CD4-positive, alpha-beta T cell treated with Interleukin-21 for 1 hour (primary cell): Measurements from ENCODE around the gene WFDC13.
"Not testable (repeated sequence)": the region's sequence is repeated elsewhere in the genome, so short reads cannot be mapped to it uniquely, and the experiment has no call there.

Experiments
- DNase-seq: peaks from one replicate; pipeline ENCODE4 v3.0.0-alpha.2; 2020

The WFDC13 gene, protein sequence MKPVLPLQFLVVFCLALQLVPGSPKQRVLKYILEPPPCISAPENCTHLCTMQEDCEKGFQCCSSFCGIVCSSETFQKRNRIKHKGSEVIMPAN

DNA sequence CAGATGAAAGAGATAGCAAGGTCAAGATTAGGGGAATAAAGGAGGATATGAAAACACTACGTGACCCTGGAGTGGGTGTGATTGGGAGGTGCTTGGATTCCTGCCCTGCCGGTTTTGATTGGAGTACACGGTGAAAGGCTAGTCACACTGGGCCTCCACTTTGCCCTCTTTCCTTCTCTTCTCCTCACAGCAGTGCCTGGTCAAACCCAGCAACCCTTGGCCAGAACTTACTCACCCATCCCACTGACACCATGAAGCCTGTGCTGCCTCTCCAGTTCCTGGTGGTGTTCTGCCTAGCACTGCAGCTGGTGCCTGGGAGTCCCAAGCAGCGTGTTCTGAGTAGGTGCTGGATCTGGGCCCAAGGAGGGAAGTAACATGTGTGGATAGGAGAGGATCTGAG is at the start of gene WFDC13:
Gene WFDC13, plus strand, starts transcription at position 166 of the 400 bp plus-strand sequence. Its CDS starts 86 bp downstream, at position 252.
- no peak for DNase-seq

DNA sequence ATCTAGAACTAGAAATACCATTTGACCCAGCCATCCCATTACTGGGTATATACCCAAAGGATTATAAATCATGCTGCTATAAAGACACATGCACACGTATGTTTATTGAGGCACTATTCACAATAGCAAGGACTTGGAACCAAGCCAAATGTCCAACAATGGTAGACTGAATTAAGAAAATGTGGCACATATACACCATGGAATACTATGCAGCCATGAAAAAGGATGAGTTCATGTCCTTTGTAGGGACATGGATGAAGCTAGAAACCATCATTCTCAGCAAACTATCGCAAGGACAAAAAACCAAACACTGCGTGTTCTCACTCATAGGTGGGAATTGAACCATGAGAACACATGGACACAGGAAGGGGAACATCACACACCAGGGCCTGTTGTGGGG is 44.8 kb upstream of the WFDC13 start:
- DNase-seq: not testable (repeated sequence)

DNA sequence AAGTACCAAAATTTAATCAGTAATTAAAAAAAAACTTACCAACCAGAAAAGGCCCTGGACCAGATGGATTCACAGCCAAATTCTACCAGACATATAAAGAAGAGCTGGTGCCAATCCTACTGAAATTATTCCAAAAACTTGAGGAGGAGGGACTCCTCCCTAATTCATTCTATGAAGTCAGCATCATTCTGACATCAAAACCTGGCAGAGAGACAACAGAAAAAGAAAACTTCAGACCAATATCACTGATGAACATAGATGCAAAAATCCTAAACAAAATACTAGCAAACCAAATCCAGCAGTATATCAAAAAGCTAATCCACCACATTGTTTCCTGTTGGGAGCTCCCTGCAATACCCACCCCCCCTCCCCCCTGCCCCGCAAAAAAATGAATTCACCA is 31.7 kb upstream of the WFDC13 start, which contains the start of gene WFDC11:
Gene WFDC11, minus strand, starts transcription at position 101 of the 400 bp plus-strand sequence. CDS start 19,639 bp downstream, outside the sequence.
- DNase-seq: no peak

DNA sequence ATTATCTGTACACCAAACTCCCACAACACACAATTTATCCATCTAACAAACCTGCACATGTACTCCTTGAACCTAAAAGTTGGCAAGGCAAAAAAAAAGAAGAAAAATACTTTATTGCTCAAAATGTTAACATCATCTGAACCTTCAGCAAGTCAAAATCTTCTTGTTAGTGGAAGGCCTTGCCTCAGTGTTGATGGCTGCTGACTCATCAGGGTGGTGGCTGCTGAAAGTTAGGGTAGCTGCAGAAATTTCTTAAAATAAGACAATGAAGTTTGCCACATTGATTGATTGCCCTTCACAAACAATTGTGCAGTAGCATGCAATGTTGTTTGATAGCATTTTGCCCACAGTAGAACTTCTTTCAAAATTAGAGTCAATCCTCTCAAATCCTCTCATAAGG is 29.1 kb upstream of the WFDC13 start:
- DNase-seq: no peak

DNA sequence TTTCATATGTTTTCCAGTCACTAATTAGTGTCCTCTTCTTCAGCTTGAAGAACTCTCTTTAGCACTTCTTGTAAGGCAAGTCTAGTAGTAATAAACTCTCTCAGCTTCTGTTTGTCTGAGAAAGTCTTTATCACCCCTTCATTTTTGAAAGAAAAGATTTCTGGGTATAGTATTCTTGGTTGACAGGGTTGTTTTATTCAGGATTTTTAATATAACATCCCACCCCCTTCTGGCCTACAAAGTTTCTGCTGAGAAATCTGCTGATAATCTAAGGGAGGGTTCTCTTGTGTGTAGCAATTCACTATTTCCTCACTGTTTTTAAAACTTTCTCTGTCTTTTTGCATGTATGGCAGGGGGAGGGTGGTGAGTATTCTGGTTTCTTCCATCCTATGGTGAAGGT is 22.2 kb upstream of the WFDC13 start:
- no peak for DNase-seq

DNA sequence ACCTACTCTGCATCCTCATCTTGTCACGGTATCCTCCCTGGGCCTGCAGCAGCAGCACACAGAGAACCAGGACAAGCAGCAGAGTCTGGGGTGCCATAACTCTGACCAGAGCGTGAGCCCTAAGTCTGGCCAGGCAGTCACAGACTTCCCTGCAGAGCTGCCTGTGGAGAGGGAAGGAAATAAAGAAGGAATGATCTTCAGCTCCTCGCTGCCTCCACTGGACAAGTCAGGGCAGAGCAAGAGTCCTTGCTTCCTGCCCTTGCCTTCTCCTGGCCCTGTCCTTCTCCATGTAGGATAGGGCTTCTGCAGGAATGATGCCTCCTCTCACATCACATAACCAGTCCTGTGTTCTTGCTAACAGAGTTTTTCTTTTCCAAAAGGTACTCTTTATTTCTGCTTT is 15.9 kb upstream of the WFDC13 start:
- no peak for DNase-seq

DNA sequence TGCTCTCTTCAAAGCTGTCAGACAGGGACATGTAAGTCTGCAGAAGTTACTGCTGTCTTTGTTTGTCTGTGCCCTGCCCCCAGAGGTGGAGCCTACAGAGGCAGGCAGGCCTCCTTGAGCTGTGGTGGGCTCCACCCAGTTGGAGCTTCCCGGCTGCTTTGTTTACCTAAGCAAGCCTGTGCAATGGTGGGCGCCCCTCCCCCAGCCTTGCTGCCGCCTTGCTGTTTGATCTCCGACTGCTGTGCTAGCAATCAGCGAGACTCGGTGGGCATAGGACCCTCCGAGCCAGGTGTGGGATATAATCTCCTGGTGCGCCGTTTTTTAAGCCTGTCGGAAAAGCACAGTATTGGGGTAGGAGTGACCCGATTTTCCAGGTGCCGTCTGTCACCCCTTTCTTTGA is 8.5 kb upstream of the WFDC13 start:
- DNase-seq: not testable (repeated sequence)

DNA sequence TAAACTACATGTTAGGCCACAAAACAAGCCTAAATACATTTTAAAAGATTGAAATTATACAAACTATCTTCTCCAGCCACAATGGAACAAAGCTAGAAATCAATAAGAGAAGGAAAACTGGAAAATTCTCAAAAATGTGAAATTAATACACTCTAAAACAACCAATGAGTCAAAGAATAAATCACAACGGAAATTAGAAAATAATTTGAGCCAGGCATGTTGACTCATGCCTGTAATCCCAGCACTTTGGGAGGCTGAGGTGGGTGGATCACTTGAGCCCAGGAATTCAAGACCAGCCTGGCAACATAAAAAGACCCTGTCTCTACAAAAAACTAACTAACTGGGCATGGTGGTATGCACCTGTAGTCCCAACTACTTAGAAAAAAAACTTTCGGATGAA is 6.3 kb upstream of the WFDC13 start:
- DNase-seq: no peak

DNA sequence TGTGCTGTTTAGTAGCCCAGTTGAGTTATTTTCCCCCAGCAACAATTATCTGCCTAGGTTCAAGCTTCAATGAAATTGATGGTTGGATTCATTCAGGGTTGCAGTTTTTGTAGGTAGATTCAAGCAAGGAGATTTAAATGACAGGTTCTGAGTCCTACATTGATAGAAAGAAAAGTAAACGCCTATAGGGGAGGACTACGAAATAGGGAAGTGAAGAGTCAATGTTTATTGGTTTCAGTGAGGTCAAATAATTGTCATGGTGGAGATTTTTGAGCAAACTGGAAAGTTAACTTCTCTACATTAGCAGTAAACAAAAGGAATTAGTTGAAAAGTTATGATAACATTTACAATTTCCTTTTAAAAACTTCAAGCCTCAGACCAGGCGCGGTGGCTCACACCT is 734 bp upstream of the WFDC13 start:
- no peak for DNase-seq

DNA sequence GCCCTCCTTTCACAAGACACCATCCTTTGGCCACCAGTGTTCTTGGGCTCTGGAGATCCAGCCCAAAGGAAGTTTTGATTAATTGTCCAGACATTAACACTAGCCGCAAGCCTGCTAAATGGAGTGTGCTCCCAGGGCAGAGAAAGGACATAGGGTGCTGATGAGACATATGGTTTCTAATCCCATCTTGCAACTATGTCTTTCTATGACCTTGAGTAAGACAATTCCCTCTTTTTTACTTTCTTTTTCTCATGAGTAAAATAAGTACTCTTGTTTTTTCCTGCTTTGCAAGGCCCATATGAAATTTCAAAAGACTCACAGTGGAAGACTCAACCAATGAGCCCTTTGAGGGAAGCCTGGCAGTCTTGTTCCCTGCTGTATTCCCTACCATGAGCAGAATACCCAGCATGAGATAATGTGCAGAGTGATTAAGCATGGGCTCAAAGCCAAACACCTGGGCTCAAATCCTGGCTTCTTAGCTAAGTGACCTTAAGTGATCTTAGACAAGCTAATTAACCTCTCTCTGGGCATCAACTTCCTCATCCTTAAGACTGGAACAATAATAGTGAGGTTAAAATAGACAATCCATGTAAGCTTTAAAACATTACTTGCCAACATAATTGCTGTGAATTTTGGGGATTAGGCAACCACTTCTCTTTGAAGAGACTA is 3.3 kb downstream of the WFDC13 start, which contains the start of gene WFDC10B:
Gene WFDC10B, minus strand, starts transcription at position 51 of the 669 bp plus-strand sequence. CDS start 19,027 bp downstream, outside the sequence.
- no peak for DNase-seq

DNA sequence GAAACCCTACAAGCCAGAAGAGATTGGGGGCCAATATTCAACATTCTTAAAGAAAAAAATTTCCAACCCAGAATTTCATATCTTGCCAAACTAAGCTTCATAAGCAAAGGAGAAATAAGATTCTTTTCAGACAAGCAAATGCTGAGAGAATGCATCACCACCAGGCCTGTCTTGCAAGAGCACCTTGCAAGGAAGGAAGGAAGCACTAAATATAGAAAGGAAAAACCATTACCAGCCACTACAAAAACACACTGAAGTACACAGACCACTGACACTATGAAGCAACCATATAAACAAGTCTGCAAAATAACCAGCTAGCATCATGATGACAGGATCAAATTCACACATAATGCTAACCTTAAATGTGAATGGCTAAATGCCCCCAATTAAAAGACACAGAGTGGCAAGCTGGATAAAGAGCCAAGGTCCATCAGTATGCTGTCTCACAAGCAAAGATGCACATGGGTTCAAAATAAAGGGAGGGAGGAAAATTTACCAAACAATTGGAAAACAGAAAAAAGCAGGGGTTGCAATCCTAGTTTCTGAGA is 14.4 kb downstream of the WFDC13 start:
- DNase-seq: not testable (repeated sequence)

DNA sequence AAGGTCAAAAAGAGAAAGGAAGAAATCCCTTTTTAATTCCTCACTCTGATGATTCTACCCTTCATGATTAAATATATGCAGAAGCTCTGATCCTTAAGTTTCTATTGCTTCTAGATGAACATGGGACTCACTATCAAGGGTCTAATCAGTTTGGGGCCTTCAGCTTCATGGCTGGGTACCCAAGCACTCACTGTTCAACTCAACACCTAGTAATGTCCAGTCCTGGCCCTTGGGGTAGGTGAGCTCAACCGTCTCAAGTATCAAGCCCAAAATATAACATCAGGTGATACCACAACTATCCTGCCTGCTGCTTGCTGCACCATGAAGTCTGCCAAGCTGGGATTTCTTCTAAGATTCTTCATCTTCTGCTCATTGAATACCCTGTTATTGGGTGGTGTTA is 20.2 kb downstream of the WFDC13 start, which contains the start of gene SPINT4:
Gene SPINT4, plus strand, starts transcription at position 301 of the 400 bp plus-strand sequence. Its CDS starts 21 bp downstream, at position 322.
- DNase-seq: no peak

DNA sequence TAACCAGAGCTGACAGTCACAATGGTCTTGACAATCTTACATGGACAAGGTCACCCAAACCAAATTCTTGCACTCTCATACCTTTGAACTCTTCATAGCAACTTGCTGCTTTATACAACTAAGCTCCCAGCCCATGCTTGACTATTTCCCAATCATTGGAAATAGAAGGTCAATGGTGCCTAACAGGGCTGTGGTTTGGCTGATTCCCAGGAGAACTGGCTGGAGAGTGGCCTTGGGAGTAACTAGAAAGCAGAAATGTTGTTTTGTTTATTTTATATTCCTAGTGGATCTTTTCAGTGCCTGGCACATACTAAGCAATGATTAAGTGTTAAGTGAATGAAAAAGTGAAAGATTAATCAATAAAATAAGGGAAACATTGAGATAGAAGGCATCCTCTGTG is 23.3 kb downstream of the WFDC13 start:
- DNase-seq: no peak

DNA sequence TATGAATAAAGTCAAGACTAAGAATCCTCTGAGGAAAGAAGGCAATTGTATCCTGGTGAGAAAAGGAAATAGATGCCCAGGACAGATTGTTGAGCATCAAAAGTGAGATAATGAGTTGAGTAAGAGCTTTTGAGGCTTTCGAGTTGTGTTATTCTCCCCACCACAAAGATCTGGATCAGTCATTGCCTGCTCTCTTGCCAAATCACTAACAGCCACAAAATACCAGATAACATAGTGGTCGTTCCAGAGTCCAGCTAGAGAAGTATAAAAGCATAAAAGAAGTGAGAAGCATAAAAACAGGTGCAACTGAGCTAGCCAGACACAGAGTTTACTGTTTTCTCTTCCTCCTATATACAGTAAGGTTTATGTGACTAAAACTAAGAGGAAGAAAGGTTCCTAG is 25.2 kb downstream of the WFDC13 start:
- DNase-seq: no peak

DNA sequence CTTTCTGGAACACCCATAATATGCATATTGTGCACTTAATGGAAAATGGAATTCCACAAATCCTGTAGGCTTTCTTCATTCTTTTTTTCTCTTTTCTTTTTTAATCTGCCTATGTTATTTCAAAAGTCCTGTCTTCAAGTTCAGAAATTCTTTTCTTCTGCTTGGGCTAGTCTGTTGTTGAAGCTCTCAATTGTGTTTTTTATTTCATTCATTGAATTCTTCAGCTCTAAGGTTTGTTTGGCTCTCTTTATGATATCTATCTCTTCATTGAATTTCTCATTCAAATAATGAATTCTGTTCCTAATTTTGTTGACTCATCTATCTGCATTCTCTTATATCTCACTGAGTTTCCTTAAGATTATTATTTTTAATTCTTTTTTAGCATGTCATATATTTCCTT is 30.4 kb downstream of the WFDC13 start:
- DNase-seq: no peak

DNA sequence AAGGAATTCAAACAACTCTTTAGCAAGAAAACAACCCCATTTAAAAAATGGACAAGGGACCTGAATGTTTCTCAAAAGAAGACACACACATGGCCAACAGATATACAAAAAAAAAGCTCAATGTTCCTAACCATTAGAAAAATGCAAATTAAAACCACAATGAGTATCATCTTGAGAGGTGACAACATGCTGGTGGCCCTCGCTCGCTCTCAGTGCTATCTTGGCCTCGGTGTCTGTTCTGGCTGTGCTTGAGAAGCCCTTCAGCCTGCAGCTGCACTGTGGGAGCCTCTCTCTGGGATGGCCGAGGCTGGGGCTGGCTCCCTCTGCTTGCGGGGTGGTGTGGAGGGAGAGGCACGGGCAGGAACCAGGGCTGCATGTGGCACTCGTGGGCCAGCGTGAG is 33.7 kb downstream of the WFDC13 start:
- no peak for DNase-seq

DNA sequence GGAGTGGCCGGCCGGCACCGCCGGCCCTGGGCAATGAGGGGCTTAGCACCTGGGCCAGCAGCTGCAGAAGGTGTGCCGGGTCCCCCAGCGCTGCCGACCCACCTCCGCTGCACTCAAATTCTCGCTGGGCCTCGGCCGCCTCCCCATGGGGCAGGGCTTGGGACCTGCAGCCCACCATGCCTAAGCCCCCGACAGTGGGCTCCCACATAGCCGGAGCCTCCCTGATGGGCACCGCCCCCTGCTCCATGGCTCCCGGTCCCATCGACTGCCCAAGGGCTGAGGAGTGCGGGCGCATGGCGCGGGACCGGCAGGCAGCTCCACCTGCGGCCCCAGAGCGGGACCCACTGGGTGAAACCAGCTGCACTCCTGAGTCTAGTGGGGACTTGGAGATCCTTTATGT is 34.1 kb downstream of the WFDC13 start:
- no peak for DNase-seq

DNA sequence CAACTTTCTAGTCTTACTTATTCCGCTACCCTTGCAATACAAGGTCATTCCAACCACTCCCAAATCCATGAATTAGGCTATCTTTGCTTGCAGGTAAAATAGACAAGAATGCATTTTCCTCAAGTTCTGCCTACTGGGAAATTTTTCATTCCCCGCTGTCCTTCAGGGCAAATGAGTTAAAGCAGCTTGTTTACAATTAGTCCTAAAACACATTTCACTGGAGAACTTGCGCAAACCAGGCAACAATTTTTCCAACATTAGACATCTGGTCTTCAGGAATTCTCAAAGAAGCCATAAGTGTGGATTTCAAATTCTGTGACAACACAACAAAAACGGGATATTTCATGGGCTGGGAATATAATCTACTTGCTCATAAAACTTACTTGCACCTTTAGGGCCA is 40.8 kb downstream of the WFDC13 start:
- DNase-seq: no peak

DNA sequence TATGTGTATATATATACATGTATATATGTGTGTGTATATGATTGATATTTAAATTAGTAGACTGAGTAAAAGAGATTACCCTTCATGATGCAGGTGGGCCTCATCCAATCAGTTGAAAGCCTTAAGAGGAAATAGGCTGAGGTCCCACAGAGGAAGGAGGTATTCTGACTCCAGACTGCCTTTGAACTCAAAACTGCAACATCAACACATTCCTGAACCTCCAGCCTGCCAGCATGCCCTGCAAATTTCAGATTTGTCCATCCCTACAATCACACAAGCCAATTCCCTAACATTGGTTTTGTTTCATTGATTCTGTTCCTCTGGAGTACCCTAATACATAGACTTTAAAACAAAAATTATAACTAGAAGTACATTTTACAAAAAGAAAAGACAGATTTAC is 43.2 kb downstream of the WFDC13 start:
- no peak for DNase-seq

DNA sequence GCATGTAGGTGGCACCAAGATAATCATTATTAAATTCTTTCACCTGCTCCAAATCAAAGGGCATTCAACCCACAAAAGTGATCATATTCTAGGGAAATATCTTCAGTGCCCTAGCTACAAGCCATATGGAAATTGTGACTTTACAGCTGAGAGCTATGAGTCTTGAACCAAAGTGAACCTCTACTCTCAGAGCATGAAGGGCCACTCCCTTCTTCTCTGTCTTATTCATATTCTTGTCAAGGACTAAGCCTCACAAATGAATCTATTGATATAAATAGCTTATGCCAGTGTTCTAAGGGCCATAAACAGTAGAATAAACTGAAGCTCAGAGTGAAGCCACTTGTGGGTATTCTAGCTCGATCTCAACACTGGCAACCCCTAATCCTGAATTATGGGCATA is 49.9 kb downstream of the WFDC13 start:
- no peak for DNase-seq

DNA sequence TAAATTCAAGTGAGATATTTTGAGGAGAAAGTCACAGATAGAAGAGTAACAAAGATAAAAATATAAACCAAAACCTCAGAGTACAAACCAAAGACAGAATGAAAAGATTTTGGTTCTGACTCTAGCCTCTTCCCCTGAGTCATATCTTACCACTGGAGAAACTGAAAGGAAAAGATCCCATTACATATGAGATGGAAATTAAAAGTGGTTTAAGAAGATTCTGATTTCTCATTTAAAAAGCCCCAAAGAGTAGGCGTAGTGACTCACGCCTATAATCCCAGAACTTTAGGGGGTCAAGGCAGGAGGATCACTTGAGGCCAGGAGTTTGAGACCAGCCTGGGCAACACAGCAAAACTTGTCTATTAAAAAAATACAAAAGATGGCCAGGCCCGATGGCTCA is 50.9 kb downstream of the WFDC13 start:
- no peak for DNase-seq

DNA sequence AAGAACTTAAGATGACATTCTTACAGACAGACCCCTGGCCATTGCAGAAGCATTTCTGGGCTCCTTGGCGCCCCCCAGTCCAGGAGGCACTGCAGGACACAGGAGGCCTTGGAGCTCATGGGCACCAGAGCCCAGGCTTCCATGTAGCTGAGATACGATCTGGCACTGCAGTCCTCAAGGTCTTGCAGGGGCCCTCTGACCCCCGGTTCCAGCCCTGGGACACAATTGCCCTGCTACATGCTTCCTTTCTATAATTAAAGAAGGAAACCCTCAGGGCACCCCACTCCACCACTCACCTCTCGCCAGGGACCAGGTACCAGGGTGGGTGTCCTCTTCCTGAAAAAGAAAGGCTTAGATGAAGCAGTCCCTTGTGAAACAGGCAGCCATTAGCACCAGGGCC is 56.3 kb downstream of the WFDC13 start:
- no peak for DNase-seq
